NCI-H128 (cell line): Measurements from ENCODE around the gene MIA.
"Not testable (repeated sequence)": the region's sequence is repeated elsewhere in the genome, so short reads cannot be mapped to it uniquely, and the experiment has no call there.

Source experiments
- DNase-seq: peaks from one replicate; lab custom pipeline; 2025; ENCODE audit not compliant: unreplicated experiment; lab: John Stamatoyannopoulos, UW

MIA gene

GRCh38 chr19:40777937-40778705 lies 2.8 kb downstream of the MIA start, which contains the start of gene RAB4B:
TSS of gene RAB4B (plus strand) at chr19:40778247. CDS start at chr19:40778376, 129 bp downstream.
- peak; percentile 99 for DNase-seq

GRCh38 chr19:40778706-40779284 lies 3.5 kb downstream of the MIA start:
- no peak for DNase-seq

- DNase-seq: no peak
Observed at GRCh38 chr19:40780582-40780981, 5.3 kb downstream of the MIA start.

- no peak for DNase-seq
Observed at GRCh38 chr19:40781140-40781539, 5.8 kb downstream of the MIA start.

GRCh38 chr19:40783711-40784110 lies 8.4 kb downstream of the MIA start:
- no peak for DNase-seq

- DNase-seq: not testable (repeated sequence)
Observed at GRCh38 chr19:40784146-40784545, 8.8 kb downstream of the MIA start.

GRCh38 chr19:40785526-40785925 lies 10.2 kb downstream of the MIA start:
- DNase-seq: no peak

GRCh38 chr19:40786060-40787037 lies 11.0 kb downstream of the MIA start:
- no peak for DNase-seq

- DNase-seq: no peak
Observed at GRCh38 chr19:40791349-40791748, 16.0 kb downstream of the MIA start.

GRCh38 chr19:40791996-40792395 lies 16.7 kb downstream of the MIA start:
- DNase-seq: no peak

GRCh38 chr19:40797166-40797962 lies 22.0 kb downstream of the MIA start:
- DNase-seq: no peak

GRCh38 chr19:40797963-40798682 lies 22.8 kb downstream of the MIA start:
- no peak for DNase-seq

- peak; percentile 99 for DNase-seq
Observed at GRCh38 chr19:40798683-40799557, 23.6 kb downstream of the MIA start, which contains the start of gene EGLN2. TSS of gene EGLN2 (plus strand) at chr19:40799191. CDS start at chr19:40800573, 1,382 bp downstream.

GRCh38 chr19:40799558-40800338 lies 24.4 kb downstream of the MIA start:
- DNase-seq: no peak

GRCh38 chr19:40800339-40800996 lies 25.1 kb downstream of the MIA start:
- no peak for DNase-seq

- no peak for DNase-seq
Observed at GRCh38 chr19:40800997-40801377, 25.7 kb downstream of the MIA start.

GRCh38 chr19:40801426-40802299 lies 26.3 kb downstream of the MIA start:
- no peak for DNase-seq
